ENCODE results near the gene JPT2. TPM values are rescaled to one million over a fixed set of nuclear protein-coding genes. Genes with fewer than 3 reads are reported as not detected.

JPT2 gene
- total and polyA plus RNA-seq, 2 experiments from 2014 or later = 43.8 to 139 TPM

DNA sequence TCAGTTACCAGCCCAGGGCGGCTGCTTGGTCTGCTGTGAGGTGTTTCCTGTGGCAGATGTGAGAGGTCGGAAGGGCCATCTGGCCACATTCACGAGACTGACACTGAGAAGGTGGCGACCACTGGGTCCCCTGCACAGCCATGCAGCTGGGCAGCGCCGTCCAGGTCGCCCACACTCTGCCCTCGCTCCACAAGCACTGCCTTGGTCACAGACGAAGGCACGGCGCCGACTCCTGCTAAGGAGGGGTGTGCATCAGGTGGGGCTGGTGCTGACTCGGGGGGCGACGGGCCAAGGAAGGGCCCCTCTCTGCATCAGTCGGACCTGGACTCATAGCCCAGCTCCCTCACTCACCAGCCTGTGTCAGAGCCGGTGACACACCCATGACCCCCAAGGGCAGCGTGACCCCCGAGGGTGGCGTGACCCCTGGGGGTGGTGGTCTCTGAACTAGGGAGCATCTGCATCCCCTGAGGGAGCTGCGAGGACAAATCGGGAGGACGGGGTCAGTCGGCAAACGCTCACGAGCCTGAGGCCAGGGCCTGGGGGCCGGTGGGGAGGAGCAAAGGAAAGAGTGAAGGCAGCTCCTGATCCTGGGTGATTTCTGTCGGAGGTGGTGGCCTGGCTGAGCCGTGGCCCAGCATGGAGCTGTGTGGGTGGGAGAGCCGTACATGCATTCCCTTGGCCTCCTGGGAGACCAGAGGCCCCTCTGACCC, 62.9 kb downstream of the JPT2 start (continued):
- TF ChIP-seq, protein P1, sequence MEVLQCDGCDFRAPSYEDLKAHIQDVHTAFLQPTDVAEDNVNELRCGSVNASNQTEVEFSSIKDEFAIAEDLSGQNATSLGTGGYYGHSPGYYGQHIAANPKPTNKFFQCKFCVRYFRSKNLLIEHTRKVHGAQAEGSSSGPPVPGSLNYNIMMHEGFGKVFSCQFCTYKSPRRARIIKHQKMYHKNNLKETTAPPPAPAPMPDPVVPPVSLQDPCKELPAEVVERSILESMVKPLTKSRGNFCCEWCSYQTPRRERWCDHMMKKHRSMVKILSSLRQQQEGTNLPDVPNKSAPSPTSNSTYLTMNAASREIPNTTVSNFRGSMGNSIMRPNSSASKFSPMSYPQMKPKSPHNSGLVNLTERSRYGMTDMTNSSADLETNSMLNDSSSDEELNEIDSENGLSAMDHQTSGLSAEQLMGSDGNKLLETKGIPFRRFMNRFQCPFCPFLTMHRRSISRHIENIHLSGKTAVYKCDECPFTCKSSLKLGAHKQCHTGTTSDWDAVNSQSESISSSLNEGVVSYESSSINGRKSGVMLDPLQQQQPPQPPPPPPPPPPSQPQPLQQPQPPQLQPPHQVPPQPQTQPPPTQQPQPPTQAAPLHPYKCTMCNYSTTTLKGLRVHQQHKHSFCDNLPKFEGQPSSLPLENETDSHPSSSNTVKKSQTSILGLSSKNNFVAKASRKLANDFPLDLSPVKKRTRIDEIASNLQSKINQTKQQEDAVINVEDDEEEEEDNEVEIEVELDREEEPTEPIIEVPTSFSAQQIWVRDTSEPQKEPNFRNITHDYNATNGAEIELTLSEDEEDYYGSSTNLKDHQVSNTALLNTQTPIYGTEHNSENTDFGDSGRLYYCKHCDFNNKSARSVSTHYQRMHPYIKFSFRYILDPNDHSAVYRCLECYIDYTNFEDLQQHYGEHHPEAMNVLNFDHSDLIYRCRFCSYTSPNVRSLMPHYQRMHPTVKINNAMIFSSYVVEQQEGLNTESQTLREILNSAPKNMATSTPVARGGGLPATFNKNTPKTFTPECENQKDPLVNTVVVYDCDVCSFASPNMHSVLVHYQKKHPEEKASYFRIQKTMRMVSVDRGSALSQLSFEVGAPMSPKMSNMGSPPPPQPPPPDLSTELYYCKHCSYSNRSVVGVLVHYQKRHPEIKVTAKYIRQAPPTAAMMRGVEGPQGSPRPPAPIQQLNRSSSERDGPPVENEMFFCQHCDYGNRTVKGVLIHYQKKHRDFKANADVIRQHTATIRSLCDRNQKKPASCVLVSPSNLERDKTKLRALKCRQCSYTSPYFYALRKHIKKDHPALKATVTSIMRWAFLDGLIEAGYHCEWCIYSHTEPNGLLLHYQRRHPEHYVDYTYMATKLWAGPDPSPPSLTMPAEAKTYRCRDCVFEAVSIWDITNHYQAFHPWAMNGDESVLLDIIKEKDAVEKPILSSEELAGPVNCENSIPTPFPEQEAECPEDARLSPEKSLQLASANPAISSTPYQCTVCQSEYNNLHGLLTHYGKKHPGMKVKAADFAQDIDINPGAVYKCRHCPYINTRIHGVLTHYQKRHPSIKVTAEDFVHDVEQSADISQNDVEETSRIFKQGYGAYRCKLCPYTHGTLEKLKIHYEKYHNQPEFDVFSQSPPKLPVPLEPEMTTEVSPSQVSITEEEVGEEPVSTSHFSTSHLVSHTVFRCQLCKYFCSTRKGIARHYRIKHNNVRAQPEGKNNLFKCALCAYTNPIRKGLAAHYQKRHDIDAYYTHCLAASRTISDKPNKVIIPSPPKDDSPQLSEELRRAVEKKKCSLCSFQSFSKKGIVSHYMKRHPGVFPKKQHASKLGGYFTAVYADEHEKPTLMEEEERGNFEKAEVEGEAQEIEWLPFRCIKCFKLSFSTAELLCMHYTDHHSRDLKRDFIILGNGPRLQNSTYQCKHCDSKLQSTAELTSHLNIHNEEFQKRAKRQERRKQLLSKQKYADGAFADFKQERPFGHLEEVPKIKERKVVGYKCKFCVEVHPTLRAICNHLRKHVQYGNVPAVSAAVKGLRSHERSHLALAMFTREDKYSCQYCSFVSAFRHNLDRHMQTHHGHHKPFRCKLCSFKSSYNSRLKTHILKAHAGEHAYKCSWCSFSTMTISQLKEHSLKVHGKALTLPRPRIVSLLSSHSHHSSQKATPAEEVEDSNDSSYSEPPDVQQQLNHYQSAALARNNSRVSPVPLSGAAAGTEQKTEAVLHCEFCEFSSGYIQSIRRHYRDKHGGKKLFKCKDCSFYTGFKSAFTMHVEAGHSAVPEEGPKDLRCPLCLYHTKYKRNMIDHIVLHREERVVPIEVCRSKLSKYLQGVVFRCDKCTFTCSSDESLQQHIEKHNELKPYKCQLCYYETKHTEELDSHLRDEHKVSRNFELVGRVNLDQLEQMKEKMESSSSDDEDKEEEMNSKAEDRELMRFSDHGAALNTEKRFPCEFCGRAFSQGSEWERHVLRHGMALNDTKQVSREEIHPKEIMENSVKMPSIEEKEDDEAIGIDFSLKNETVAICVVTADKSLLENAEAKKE (CRISPR knock-in tag; IDR thresholded peaks at IDR 0.05) = no peak
- TF ChIP-seq ZNF114 (CRISPR knock-in tag; IDR thresholded peaks at IDR 0.05) (no peak), JUNB (IDR thresholded peaks at IDR 0.05; ENCODE audit: unreplicated experiment) (no peak), EZH2phosphoT487 (IDR thresholded peaks at IDR 0.05; ENCODE audit: unreplicated experiment) (no peak)
- TF ChIP-seq, protein P2, sequence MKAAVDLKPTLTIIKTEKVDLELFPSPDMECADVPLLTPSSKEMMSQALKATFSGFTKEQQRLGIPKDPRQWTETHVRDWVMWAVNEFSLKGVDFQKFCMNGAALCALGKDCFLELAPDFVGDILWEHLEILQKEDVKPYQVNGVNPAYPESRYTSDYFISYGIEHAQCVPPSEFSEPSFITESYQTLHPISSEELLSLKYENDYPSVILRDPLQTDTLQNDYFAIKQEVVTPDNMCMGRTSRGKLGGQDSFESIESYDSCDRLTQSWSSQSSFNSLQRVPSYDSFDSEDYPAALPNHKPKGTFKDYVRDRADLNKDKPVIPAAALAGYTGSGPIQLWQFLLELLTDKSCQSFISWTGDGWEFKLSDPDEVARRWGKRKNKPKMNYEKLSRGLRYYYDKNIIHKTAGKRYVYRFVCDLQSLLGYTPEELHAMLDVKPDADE (IDR thresholded peaks at IDR 0.05) = no peak
- TF ChIP-seq, protein P3, sequence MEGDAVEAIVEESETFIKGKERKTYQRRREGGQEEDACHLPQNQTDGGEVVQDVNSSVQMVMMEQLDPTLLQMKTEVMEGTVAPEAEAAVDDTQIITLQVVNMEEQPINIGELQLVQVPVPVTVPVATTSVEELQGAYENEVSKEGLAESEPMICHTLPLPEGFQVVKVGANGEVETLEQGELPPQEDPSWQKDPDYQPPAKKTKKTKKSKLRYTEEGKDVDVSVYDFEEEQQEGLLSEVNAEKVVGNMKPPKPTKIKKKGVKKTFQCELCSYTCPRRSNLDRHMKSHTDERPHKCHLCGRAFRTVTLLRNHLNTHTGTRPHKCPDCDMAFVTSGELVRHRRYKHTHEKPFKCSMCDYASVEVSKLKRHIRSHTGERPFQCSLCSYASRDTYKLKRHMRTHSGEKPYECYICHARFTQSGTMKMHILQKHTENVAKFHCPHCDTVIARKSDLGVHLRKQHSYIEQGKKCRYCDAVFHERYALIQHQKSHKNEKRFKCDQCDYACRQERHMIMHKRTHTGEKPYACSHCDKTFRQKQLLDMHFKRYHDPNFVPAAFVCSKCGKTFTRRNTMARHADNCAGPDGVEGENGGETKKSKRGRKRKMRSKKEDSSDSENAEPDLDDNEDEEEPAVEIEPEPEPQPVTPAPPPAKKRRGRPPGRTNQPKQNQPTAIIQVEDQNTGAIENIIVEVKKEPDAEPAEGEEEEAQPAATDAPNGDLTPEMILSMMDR (conservative IDR thresholded peaks at IDR 0.05; ENCODE audit: low read depth in 2 of 2) = no peak
